Measurements from ENCODE around the gene SLC9A8.

DNA sequence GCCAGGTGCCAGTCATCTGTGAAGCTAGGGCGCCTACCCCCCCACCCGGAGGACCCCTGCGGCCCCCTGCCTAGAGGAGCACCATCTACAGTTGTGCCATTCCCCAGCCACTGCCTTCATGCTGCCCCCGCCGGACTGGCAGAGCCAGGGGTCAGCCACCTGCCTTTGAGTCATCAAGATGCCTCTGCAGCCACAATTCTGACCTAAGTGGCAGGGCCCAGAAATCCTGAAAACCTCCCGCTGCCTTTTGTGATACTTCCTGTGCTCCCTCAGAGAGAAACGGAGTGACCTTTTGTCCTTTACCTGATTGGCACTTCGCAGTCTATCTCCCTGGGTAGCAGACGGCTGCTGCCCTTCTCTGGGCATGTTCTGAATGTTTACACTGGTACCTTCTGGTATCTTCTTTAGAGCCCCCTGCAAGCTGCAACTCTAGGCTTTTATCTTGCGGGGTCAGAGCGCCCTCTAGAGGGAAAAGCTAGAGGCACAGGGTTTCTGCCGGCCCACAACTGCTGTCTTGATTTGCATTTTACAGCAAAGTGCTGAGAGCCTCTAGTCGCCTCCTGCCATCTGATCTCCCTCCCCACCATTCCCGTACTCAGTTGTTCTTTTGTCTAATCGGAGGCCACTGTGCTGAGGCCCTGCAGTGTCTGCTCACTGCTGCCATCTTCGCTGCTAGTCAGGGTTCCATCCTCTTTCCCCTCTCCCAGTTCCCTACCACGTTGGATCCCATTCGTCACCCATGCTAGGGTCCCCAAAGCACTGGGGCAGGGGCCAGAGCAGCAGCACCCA is 75.8 kb downstream of the SLC9A8 start:
- TF ChIP-seq, protein P1, sequence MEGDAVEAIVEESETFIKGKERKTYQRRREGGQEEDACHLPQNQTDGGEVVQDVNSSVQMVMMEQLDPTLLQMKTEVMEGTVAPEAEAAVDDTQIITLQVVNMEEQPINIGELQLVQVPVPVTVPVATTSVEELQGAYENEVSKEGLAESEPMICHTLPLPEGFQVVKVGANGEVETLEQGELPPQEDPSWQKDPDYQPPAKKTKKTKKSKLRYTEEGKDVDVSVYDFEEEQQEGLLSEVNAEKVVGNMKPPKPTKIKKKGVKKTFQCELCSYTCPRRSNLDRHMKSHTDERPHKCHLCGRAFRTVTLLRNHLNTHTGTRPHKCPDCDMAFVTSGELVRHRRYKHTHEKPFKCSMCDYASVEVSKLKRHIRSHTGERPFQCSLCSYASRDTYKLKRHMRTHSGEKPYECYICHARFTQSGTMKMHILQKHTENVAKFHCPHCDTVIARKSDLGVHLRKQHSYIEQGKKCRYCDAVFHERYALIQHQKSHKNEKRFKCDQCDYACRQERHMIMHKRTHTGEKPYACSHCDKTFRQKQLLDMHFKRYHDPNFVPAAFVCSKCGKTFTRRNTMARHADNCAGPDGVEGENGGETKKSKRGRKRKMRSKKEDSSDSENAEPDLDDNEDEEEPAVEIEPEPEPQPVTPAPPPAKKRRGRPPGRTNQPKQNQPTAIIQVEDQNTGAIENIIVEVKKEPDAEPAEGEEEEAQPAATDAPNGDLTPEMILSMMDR (IDR thresholded peaks at IDR 0.05; ENCODE audit: insufficient read depth, low read length, poor library complexity, severe bottlenecking), result peak; percentile 91
- no peak for TF ChIP-seq EZH2phosphoT487 (conservative IDR thresholded peaks at IDR 0.05; ENCODE audit: low read length)
